Activated CD4-positive, alpha-beta T cell treated with anti-CD3 and anti-CD28 coated beads for 24 hours (primary cell): ENCODE data around the gene PACSIN3.
"Not testable (repeated sequence)": the region's sequence is repeated elsewhere in the genome, so short reads cannot be mapped to it uniquely, and the experiment has no call there.

Source experiments
- DNase-seq, 2 donors: peaks; one replicate each; pipeline ENCODE4 v3.0.0-alpha.2; 2020; ENCODE audit warnings: low read depth in 2 of 2

Gene PACSIN3

GRCh38 chr11:47186076-47186699, at the start of gene PACSIN3:
Gene PACSIN3 (minus strand): TSS chr11:47186434. CDS start chr11:47182727, 3,707 bp downstream.
- DNase-seq: peak in 1 of 2 donors; percentile 50

GRCh38 chr11:47235163-47235562, 48.9 kb upstream of the PACSIN3 start:
- DNase-seq: no peak

DNA sequence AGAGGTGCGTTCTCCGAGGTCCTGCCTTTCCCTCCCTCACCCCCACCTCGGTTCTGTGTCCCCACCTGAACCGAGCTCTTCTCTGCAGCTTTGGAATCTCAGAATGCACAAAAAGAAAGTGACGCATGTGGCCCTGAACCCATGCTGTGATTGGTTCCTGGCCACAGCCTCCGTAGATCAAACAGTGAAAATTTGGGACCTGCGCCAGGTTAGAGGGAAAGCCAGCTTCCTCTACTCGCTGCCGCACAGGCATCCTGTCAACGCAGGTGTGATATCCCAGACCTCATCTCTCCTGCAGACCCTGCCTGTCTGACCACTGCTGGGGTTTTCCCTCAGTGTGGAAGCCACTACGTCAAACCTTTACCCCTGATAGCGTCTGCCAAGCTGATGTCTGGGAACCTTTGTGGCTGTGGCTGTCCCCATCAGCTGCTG, 48.5 kb upstream of the PACSIN3 start:
- DNase-seq: peak in 1 of 2 donors; percentile 28

- no peak for DNase-seq
Observed at GRCh38 chr11:47233989-47234668, 47.9 kb upstream of the PACSIN3 start.

DNA sequence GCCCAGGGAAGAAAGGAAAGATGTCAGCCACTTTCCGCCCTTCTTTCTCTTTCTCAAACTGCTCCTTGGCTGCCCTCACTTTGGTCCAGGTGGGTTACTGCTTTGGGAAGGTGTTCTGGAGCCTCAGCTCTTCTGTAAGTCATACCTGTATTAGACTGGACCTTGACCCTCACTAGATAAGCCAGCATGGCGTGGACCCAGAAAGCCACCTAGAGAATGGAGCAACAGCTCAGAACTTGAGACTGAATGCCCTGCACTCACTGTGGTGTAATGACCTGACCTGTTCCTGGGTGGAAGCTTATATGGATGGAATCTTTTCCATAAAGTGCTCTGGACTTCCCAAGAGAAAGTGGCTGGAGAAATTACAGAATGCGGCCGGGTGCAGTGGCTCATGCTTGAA, 46.8 kb upstream of the PACSIN3 start:
- no peak for DNase-seq

- no peak for DNase-seq
Observed at GRCh38 chr11:47229161-47229560, 42.9 kb upstream of the PACSIN3 start.

- no peak for DNase-seq
Observed at GRCh38 chr11:47225552-47226400, 39.5 kb upstream of the PACSIN3 start.

DNA sequence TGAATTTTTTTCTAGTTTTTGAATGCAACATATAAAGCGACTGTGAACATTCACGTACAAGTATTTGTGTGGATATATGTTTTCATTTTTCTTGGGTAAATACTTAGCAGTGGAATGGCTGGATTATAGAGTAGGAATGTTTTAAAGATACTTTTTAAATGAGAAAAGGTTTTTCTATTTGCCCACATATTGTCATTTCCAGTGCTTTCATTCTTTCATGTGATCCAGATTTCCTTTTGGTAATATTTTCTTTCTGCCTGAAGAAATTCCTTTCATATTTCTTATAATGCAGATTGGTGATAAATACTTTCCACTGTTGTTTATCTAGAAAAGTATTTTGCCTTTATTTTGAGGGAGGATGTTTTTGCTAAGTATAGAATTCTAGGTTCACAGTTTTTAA, 36.5 kb upstream of the PACSIN3 start:
- no peak for DNase-seq

DNA sequence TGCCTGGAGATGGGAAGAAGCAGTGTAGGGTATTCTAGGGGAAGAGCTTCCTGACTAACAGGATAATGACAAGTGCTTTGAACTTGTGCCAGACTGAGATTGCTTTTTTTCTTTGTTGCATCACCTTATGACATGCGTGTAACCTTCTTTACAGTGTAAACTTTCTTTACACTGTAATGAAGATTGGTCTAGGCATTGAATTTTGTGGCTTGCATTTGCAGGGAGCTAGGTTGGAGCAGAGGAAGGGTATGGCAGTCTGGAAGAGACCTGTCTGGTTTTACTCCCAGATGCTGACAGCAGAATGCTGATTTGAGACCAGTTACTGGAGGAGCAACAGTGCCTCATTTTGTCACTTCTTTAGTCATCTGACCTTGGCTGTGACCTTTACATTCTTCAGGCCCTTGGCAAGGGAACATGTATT, 34.2 kb upstream of the PACSIN3 start:
- no peak for DNase-seq

DNA sequence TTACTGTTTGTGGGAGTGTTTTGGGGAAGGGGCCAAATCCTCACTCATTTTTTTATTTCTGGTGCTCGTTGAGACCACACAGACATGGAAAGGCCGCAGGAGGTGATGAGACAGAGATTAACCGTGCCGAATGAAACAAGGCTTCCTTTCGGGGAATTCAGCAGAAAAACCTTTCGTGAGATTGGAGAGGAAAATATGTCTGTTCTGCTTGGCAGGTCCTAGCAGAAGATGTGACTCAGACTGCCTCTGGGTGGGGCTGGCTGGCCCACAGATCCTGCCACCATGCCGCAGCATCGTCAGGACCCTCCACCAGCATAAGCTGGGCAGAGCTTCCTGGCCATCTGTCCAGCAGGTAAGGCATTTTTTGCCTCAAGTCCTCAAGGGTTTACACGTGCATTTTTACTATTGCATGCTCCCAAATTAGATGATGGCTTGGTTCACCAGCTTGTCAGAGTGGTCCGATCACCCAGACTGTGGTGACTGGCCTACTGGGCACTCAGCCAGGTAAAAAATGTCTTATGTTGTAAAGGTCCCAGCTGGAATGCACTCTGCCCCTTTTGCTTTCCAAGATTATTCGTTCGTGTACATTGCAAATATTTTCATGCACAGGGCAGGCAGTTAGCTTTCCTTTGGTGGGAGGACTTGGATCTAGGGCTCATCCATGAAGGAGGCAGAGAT, 30.0 kb upstream of the PACSIN3 start:
- peak; percentile 46 to 58 for DNase-seq

- DNase-seq: no peak
Observed at GRCh38 chr11:47215366-47215910, 29.2 kb upstream of the PACSIN3 start.

DNA sequence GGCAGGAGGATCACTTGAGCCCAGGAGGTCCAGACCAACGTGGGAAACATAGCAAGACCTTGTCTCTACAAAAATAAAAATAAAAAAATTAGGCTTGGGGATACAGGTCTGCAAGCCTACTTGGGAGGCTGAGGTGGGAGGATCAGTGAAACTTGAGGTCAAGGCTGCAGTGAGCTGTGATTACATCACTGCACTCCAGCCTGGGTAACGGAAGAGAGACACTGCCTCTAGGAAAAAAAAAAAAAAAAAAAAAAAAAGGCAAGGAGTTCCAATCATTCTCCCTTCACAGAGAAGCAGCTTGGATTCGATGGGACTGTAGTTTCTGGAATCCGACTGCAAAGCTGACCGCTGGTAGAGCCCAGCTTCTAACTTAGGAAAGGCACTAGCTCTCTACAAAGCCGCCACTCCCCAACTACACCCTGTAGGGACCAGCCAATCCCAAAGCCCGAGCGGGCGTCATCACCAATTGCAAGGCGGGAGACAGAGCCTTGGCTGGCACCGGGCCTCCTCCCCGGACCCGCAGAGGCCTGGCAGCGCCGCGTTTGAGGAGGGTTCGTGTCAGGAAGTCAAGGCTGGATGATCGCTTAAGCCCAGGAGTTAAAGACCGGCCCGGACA, 27.8 kb upstream of the PACSIN3 start:
- peak; percentile 66 to 80 for DNase-seq

DNA sequence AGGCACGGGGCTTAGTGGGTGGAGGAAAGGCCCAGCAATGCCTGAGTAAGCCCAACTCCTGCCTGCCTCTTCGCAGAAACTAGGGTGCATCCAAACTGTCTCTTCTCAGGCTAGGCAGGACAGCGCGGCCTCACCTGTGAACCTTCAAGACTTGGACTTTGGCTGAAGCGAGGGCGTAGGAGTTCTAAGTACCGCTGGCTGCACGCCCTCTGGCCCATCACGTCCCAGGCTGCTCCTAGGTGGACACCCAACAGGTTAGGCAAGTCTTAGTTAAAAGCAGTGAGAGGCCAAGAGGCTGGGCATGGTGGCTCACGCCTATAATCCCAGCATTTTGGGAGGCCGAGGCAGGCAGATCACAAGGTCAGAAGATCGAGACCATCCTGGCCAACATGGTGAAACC, 26.7 kb upstream of the PACSIN3 start:
- DNase-seq: no peak

- DNase-seq: no peak
Observed at GRCh38 chr11:47208628-47209027, 22.4 kb upstream of the PACSIN3 start.

DNA sequence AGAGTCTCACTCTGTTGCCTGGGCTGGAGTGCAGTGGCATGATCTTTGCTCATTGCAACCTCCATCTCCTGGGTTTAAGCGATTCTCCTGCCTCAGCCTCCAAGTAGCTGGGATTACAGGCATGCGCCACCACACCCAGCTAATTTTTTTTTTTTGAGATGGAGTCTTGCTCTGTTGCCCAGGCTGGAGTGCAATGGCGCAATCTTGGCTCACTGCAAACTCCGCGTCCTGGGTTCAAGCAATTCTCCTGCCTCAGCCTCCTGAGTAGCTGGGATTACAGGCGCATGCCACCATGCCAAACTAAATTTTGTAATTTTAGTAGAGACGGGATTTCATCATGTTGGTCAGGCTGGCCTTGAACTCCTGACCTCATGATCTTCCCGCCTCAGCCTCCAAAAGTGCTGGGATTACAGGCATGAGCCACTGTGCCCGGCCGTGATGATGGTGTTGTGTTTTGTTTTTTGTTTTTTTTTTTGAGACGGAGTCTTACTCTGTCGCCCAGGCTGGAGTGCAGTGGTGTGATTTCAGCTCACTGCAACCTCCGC, 21.8 kb upstream of the PACSIN3 start:
- DNase-seq: not testable (repeated sequence)

DNA sequence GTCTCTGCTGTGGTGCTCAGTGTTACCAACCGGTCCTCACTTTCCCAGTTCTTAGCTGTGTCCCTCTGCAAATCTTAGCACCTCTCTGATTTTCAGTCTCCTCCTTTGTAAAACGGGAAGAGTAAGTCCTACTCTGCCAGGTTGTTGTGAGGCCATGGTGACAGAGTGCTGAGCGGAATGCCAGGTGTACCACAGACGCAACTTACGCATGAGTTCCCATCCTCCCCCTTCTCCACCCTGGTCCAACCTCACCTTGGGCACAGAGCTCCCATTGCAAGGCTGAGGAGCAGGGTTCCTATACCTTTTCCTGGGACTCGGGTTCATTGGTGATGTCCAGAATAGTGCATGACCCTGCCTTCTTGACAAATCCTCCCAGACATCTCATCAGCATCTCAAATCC, 21.2 kb upstream of the PACSIN3 start:
- no peak for DNase-seq

GRCh38 chr11:47206577-47206976, 20.3 kb upstream of the PACSIN3 start:
- DNase-seq: not testable (repeated sequence)

DNA sequence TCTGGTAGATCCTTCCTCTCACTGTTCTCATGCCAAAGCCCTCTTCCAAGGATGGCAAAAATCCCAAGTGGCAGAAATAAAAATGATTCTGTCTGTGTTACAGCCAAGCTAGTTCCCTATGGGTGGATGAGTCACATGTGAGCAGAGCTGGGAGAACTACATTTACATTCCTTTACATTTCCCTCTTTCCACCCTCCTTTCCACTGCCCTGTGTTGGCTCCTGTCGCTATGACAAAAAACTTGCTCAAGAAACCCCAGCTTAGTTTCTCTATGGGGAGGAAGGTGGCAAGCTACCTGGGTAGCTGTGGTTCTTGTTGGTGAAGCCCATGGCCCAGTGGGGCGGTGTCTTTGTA, 18.4 kb upstream of the PACSIN3 start:
- no peak for DNase-seq

DNA sequence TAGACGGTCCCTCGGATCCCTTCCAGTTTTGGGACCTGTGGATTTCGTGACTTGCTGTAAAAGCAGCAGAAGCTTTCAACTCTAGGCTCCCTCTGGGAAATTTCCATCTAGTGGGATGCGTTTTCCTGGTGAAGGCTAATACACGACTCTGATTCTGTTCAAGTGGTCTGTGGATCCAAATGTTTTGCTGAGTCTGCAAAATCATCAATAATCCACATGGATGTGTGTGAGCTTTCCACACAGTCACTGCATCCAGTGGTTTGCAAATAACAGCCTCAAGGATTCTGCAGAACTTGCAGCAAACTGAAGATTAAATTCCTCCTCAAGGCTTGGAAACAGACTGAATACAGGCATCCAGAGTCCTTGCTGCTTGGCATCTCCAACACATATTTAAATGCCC, 16.3 kb upstream of the PACSIN3 start:
- no peak for DNase-seq

DNA sequence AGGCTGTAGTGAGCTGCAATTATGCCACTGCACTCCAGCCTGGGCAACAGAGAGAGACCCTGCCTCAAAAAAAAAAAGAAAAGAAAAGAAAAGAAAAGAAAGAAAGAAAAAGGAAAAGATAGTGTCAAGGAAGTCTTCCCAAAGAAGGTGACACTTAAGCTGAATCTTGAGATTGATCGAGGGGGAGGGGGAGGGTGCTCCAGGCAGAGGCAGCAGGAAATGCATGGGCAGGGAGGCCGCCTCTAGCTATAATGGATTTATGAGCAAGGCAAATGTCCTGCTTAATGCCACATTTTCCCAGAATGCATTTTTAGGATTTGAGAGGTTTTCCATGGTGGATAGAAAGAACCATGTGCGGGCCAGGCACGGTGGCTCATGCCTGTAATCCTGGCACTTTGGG, 14.8 kb upstream of the PACSIN3 start:
- DNase-seq: no peak

DNA sequence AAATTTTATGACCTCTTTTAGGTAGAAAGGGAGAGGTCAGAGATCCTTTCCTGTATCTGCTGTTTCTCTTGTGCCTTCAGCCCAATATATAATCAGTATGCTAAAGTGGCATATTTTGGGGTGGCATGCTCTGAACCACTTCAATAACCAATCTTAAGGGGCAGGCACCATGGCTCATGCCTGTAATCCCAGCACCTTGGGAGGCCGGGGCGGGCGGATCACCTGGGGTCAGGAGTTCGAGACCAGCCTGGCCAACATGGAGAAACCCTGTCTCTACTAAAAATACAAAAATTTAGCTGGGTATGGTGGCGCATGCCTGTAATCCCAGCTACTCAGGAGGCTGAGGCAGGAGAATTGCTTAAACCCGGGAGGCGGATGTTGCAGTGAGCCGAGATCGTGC, 11.9 kb upstream of the PACSIN3 start:
- not testable (repeated sequence) for DNase-seq
